K562 (cell line): ENCODE results near the gene SLC22A1. TPM values are rescaled to one million over a fixed set of nuclear protein-coding genes. Genes with fewer than 3 reads are reported as not detected.

ENCODE experiments used
- ASH1L ChIP-seq: fragments of 450-650 bp; IDR thresholded peaks from 2 replicates; pipeline ENCODE4 v1.6.1; 2018; ENCODE audit warnings: borderline replicate concordance, mild to moderate bottlenecking, low read depth; ENCODE audit not compliant: partially characterized antibody
- HIVEP1 ChIP-seq: fragments of 250-450 bp; sonication (Bioruptor Pico); IDR thresholded peaks from 2 replicates; pipeline ENCODE4 v1.4.0; 2020; ENCODE audit warnings: mild to moderate bottlenecking
- HLTF ChIP-seq: fragments of 450-650 bp; IDR thresholded peaks from 2 replicates; pipeline ENCODE4 v1.6.1; 2016
- HNRNPLL ChIP-seq: fragments of 200-400 bp; formaldehyde crosslinking; IDR thresholded peaks from 2 replicates; pipeline ENCODE4 v1.6.1; 2017; ENCODE audit warnings: low read length, low read depth, mild to moderate bottlenecking; ENCODE audit not compliant: poor library complexity, severe bottlenecking
- KLF10 ChIP-seq: fragments of 250-450 bp; sonication (Bioruptor Pico); IDR thresholded peaks from 2 replicates; pipeline ENCODE4 v1.6.1; 2021; ENCODE audit warnings: matching md5 sums
- ZNF407 ChIP-seq: fragments of 450-650 bp; IDR thresholded peaks from 2 replicates; pipeline ENCODE4 v1.6.1; 2016; ENCODE audit warnings: low read depth
- polyA plus RNA-seq, 8 experiments: library from polyadenylated mRNA; depleted of rRNA in 4 of 8; stranded (reverse) in 5 of 8; unstranded in 3 of 8; fragments of >200 nt; fragmentation: Nextera tagmentation in 2 of 8; fragmentation: Illumina TruSeq in 1 of 8; extraction: Ambion mirVana in 2 of 8; extraction: Trizol in 1 of 8; gene quantifications; 2 replicates each; pipeline versions ENCODE4 v1.2.1 to v1.2.3, GENCODE V29; 2011 to 2014; ENCODE audit warnings: inconsistent platforms in 1 of 8, missing spikeins in 1 of 8
- total RNA-seq, 7 experiments: library from RNA; depleted of rRNA in 6 of 7; stranded (reverse); fragments of >200 nt in 6 of 7; fragmentation: Illumina TruSeq in 2 of 7; extraction: Trizol in 2 of 7; gene quantifications; 2 replicates each; pipeline versions ENCODE4 v1.2.1 to v1.2.3, GENCODE V29; 2011 to 2021; ENCODE audit warnings: low replicate concordance in 1 of 7

The SLC22A1 gene
- total and polyA plus RNA-seq, 9 of the 15 experiments (the other 6 are each of a cell fraction or from before 2014, with no cell fraction given) = 0.11 to 0.60 (median 0.26) TPM; not detected in 4

- TF ChIP-seq ZNF407 = no peak
- no peak for TF ChIP-seq ASH1L
- no peak for TF ChIP-seq HLTF
- no peak for TF ChIP-seq HIVEP1 (CRISPR knock-in tag)
- no peak for TF ChIP-seq KLF10 (CRISPR knock-in tag)
- TF ChIP-seq HNRNPLL = no peak
Observed at GRCh38 chr6:160154471-160154870, 32.9 kb downstream of the SLC22A1 start (continued).
